Stimulated activated naive CD8-positive, alpha-beta T cell treated with anti-CD3 and anti-CD28 coated beads, Interleukin-15, Interleukin-2, amounts not matched to agents 100 ng/mL and 50 ng/mL, for 24 hours (primary cell): ENCODE results near the gene DNAJB9.
"Not testable (repeated sequence)": the region's sequence is repeated elsewhere in the genome, so short reads cannot be mapped to it uniquely, and the experiment has no call there.

Experiments used
- H3K27ac Mint-ChIP-seq: one replicate; pipeline ENCODE4 v1.8.0; 2021; ENCODE audit warnings: mild to moderate bottlenecking, mixed read lengths
- H3K27me3 Mint-ChIP-seq: one replicate; pipeline ENCODE4 v1.8.0; 2021; ENCODE audit warnings: mixed read lengths
- H3K36me3 Mint-ChIP-seq: one replicate; pipeline ENCODE4 v1.8.0; 2021; ENCODE audit warnings: low read depth, mixed read lengths
- H3K4me1 Mint-ChIP-seq: one replicate; pipeline ENCODE4 v1.8.0; 2021; ENCODE audit warnings: low read depth, mixed read lengths
- H3K4me3 Mint-ChIP-seq: one replicate; pipeline ENCODE4 v1.8.0; 2021; ENCODE audit warnings: mild to moderate bottlenecking, mixed read lengths
- H3K9me3 Mint-ChIP-seq: one replicate; pipeline ENCODE4 v1.8.0; 2021; ENCODE audit warnings: mixed read lengths

DNAJB9 gene

GRCh38 chr7:108569381-108570145, at the start of gene DNAJB9, which contains the start of gene THAP5:
Gene DNAJB9, plus strand, starts transcription at chr7:108569874. Its CDS starts 1,853 bp downstream, at chr7:108571727.
Gene THAP5, minus strand, starts transcription at chr7:108569706. Its CDS starts 137 bp downstream, at chr7:108569569.
- Mint-ChIP-seq H3K27ac (peak within 1 kb of the TSS; percentile 99), H3K4me3 (peak within 1 kb of the TSS; percentile 99), H3K36me3 (peaks cover 51% of the 10 kb centered on the region), H3K9me3 (peaks cover 3% of the 10 kb centered on the region), H3K4me1 (peaks cover 66% of the 10 kb centered on the region), H3K27me3 (no peaks in the 10 kb centered on the region)

- H3K4me1 Mint-ChIP-seq = peaks cover 56% of the 10 kb centered on the region
- H3K9me3 Mint-ChIP-seq = no peaks in the 10 kb centered on the region
- no peaks in the 10 kb centered on the region for H3K27me3 Mint-ChIP-seq
- H3K27ac Mint-ChIP-seq = peak overlapping the region; percentile 12
- peaks cover 38% of the 10 kb centered on the region for H3K36me3 Mint-ChIP-seq
- H3K4me3 Mint-ChIP-seq = no peak overlapping the region
Observed at GRCh38 chr7:108522780-108523179, 46.9 kb upstream of the DNAJB9 start.

- H3K27me3 Mint-ChIP-seq = no peaks in the 10 kb centered on the region
- peaks cover 15% of the 10 kb centered on the region for H3K36me3 Mint-ChIP-seq
- peaks cover 63% of the 10 kb centered on the region for H3K4me1 Mint-ChIP-seq
- peak overlapping the region; percentile 98 for H3K27ac Mint-ChIP-seq
- H3K9me3 Mint-ChIP-seq = no peaks in the 10 kb centered on the region
- H3K4me3 Mint-ChIP-seq = peak overlapping the region; percentile 99
Observed at GRCh38 chr7:108525327-108525984, 44.2 kb upstream of the DNAJB9 start.

GRCh38 chr7:108525985-108526767, 43.5 kb upstream of the DNAJB9 start, which contains the start of gene PNPLA8:
Gene PNPLA8, minus strand, starts transcription at chr7:108526135. Its CDS starts 10,644 bp downstream, at chr7:108515491.
- Mint-ChIP-seq H3K4me1 (peaks cover 59% of the 10 kb centered on the region), H3K27me3 (no peaks in the 10 kb centered on the region), H3K27ac (peak within 1 kb of the TSS; percentile 98), H3K36me3 (peaks cover 10% of the 10 kb centered on the region), H3K4me3 (peak within 1 kb of the TSS; percentile 99), H3K9me3 (no peaks in the 10 kb centered on the region)

GRCh38 chr7:108526768-108527017, 43.0 kb upstream of the DNAJB9 start:
- H3K9me3 Mint-ChIP-seq = no peaks in the 10 kb centered on the region
- H3K4me3 Mint-ChIP-seq = peak overlapping the region; percentile 99
- peaks cover 54% of the 10 kb centered on the region for H3K4me1 Mint-ChIP-seq
- H3K27me3 Mint-ChIP-seq = no peaks in the 10 kb centered on the region
- H3K27ac Mint-ChIP-seq = peak overlapping the region; percentile 98
- peaks cover 5% of the 10 kb centered on the region for H3K36me3 Mint-ChIP-seq

GRCh38 chr7:108528183-108528712, 41.4 kb upstream of the DNAJB9 start:
- Mint-ChIP-seq H3K4me3 (no peak overlapping the region), H3K27ac (peak overlapping the region; percentile 74), H3K9me3 (no peaks in the 10 kb centered on the region), H3K27me3 (no peaks in the 10 kb centered on the region), H3K4me1 (peaks cover 41% of the 10 kb centered on the region), H3K36me3 (no peaks in the 10 kb centered on the region)

GRCh38 chr7:108529341-108529740, 40.3 kb upstream of the DNAJB9 start:
- no peaks in the 10 kb centered on the region for H3K27me3 Mint-ChIP-seq
- H3K4me3 Mint-ChIP-seq = no peak overlapping the region
- peaks cover 30% of the 10 kb centered on the region for H3K4me1 Mint-ChIP-seq
- no peaks in the 10 kb centered on the region for H3K36me3 Mint-ChIP-seq
- no peak overlapping the region for H3K27ac Mint-ChIP-seq
- no peaks in the 10 kb centered on the region for H3K9me3 Mint-ChIP-seq

- Mint-ChIP-seq H3K27ac (no peak overlapping the region), H3K27me3 (no peaks in the 10 kb centered on the region), H3K4me1 (peaks cover 6% of the 10 kb centered on the region), H3K9me3 (no peaks in the 10 kb centered on the region), H3K4me3 (no peak overlapping the region), H3K36me3 (no peaks in the 10 kb centered on the region)
Observed at GRCh38 chr7:108533712-108534111, 36.0 kb upstream of the DNAJB9 start.

- no peaks in the 10 kb centered on the region for H3K36me3 Mint-ChIP-seq
- no peaks in the 10 kb centered on the region for H3K27me3 Mint-ChIP-seq
- no peak overlapping the region for H3K27ac Mint-ChIP-seq
- no peak overlapping the region for H3K4me3 Mint-ChIP-seq
- no peaks in the 10 kb centered on the region for H3K9me3 Mint-ChIP-seq
- peaks cover 6% of the 10 kb centered on the region for H3K4me1 Mint-ChIP-seq
Observed at GRCh38 chr7:108535257-108535656, 34.4 kb upstream of the DNAJB9 start.

- H3K9me3 Mint-ChIP-seq = no peaks in the 10 kb centered on the region
- no peak overlapping the region for H3K4me3 Mint-ChIP-seq
- no peak overlapping the region for H3K27ac Mint-ChIP-seq
- H3K27me3 Mint-ChIP-seq = no peaks in the 10 kb centered on the region
- H3K36me3 Mint-ChIP-seq = no peaks in the 10 kb centered on the region
- peaks cover 6% of the 10 kb centered on the region for H3K4me1 Mint-ChIP-seq
Observed at GRCh38 chr7:108535744-108536143, 33.9 kb upstream of the DNAJB9 start.

- Mint-ChIP-seq H3K4me3 (no peak overlapping the region), H3K4me1 (peaks cover 6% of the 10 kb centered on the region), H3K27ac (no peak overlapping the region), H3K9me3 (no peaks in the 10 kb centered on the region), H3K27me3 (no peaks in the 10 kb centered on the region), H3K36me3 (no peaks in the 10 kb centered on the region)
Observed at GRCh38 chr7:108537229-108537628, 32.4 kb upstream of the DNAJB9 start.

- H3K36me3 Mint-ChIP-seq, H3K4me3 Mint-ChIP-seq, H3K27ac Mint-ChIP-seq, H3K27me3 Mint-ChIP-seq, H3K4me1 Mint-ChIP-seq, H3K9me3 Mint-ChIP-seq: not testable (repeated sequence)
Observed at GRCh38 chr7:108538236-108538635, 31.4 kb upstream of the DNAJB9 start.

- not testable (repeated sequence) for H3K4me3 Mint-ChIP-seq, H3K27ac Mint-ChIP-seq, H3K4me1 Mint-ChIP-seq, H3K27me3 Mint-ChIP-seq, H3K36me3 Mint-ChIP-seq, H3K9me3 Mint-ChIP-seq
Observed at GRCh38 chr7:108538685-108539084, 31.0 kb upstream of the DNAJB9 start.

- Mint-ChIP-seq H3K27me3 (no peaks in the 10 kb centered on the region), H3K4me3 (no peak overlapping the region), H3K36me3 (no peaks in the 10 kb centered on the region), H3K27ac (no peak overlapping the region), H3K9me3 (no peaks in the 10 kb centered on the region), H3K4me1 (no peaks in the 10 kb centered on the region)
Observed at GRCh38 chr7:108541478-108541877, 28.2 kb upstream of the DNAJB9 start.
